ENCODE results near the gene GOLT1A. TPM values are rescaled to one million over a fixed set of nuclear protein-coding genes. Genes with fewer than 3 reads are reported as not detected.
A peak's percentile ranks its signal among the peaks of the same experiment; 100 is the strongest.

Gene GOLT1A
- total RNA-seq, 1 donor from 2014 or later: 0.50 TPM

GRCh38 chr1:204256531-204256930, 42.7 kb upstream of the GOLT1A start:
- no peak for FAIRE-seq
- peaks cover 13% of the 10 kb centered on the region for H3K4me1 Mint-ChIP-seq (ENCODE audit: low read depth, unreplicated experiment)
- H3K4me3 ChIP-seq (ENCODE audit: insufficient read depth, low read depth, low read length): no peak overlapping the region
- no peak overlapping the region for H3K27ac ChIP-seq (ENCODE audit: low read depth, low read length)
- no peaks in the 10 kb centered on the region for H3K36me3 Mint-ChIP-seq (ENCODE audit: low read depth, unreplicated experiment)
- H3K27me3 Mint-ChIP-seq (ENCODE audit: low read depth, unreplicated experiment): peaks cover 24% of the 10 kb centered on the region
- no peaks in the 10 kb centered on the region for H4K20me1 ChIP-seq (ENCODE audit: insufficient read depth, low read length)
- H2AFZ ChIP-seq (ENCODE audit: low read depth, low read length): no peak overlapping the region
- H3K4me3 Mint-ChIP-seq (ENCODE audit: unreplicated experiment): no peak overlapping the region
- H3K4me2 ChIP-seq (ENCODE audit: low read length): no peak overlapping the region
- no peaks in the 10 kb centered on the region for H3K79me2 ChIP-seq (ENCODE audit: insufficient read depth, low read length)
- no peak for TF ChIP-seq CTCF (IDR thresholded peaks at IDR 0.05; ENCODE audit: insufficient read depth, low read depth, low read length)
- no peak for TF ChIP-seq EZH2 (IDR thresholded peaks at IDR 0.05; ENCODE audit: insufficient read depth, low read length)
- H3K9me3 ChIP-seq (ENCODE audit: insufficient read depth, low read depth, low read length): no peaks in the 10 kb centered on the region
- no peaks in the 10 kb centered on the region for H3K27me3 ChIP-seq (ENCODE audit: insufficient read depth, low read length)
- no peak overlapping the region for H3K27ac Mint-ChIP-seq (ENCODE audit: unreplicated experiment)
- H3K9ac ChIP-seq (ENCODE audit: low read length): no peak overlapping the region
- no peak for DNase-seq (ENCODE audit: low read depth)
- H3K36me3 ChIP-seq (ENCODE audit: insufficient read depth, low read length): no peaks in the 10 kb centered on the region
- H3K9me3 Mint-ChIP-seq (ENCODE audit: unreplicated experiment): no peaks in the 10 kb centered on the region
- peaks cover 7% of the 10 kb centered on the region for H3K4me1 ChIP-seq (ENCODE audit: insufficient read depth, low read length)

- no peak for FAIRE-seq
- peaks cover 29% of the 10 kb centered on the region for H3K27me3 Mint-ChIP-seq (ENCODE audit: low read depth, unreplicated experiment)
These were observed 42.2 kb upstream of the GOLT1A start for GRCh38 chr1:204255966-204256365.

More at GRCh38 chr1:204255966-204256365, 42.2 kb upstream of the GOLT1A start:
- Histone ChIP-seq H2AFZ (ENCODE audit: low read depth, low read length) (peak overlapping the region; percentile 31), H3K9me3 (ENCODE audit: insufficient read depth, low read depth, low read length) (no peaks in the 10 kb centered on the region), H3K4me1 (ENCODE audit: insufficient read depth, low read length) (peaks cover 7% of the 10 kb centered on the region), H3K27me3 (ENCODE audit: insufficient read depth, low read length) (no peaks in the 10 kb centered on the region), H3K36me3 (ENCODE audit: insufficient read depth, low read length) (no peaks in the 10 kb centered on the region), H3K27ac (ENCODE audit: low read depth, low read length) (no peak overlapping the region), H3K9ac (ENCODE audit: low read length) (no peak overlapping the region), H3K4me3 (ENCODE audit: insufficient read depth, low read depth, low read length) (no peak overlapping the region), H4K20me1 (ENCODE audit: insufficient read depth, low read length) (no peaks in the 10 kb centered on the region), H3K79me2 (ENCODE audit: insufficient read depth, low read length) (no peaks in the 10 kb centered on the region), H3K4me2 (ENCODE audit: low read length) (no peak overlapping the region)
- Mint-ChIP-seq H3K36me3 (ENCODE audit: low read depth, unreplicated experiment) (no peaks in the 10 kb centered on the region), H3K4me3 (ENCODE audit: unreplicated experiment) (no peak overlapping the region), H3K9me3 (ENCODE audit: unreplicated experiment) (no peaks in the 10 kb centered on the region), H3K4me1 (ENCODE audit: low read depth, unreplicated experiment) (peaks cover 13% of the 10 kb centered on the region), H3K27ac (ENCODE audit: unreplicated experiment) (peak overlapping the region; percentile 62)
- TF ChIP-seq EZH2 (IDR thresholded peaks at IDR 0.05; ENCODE audit: insufficient read depth, low read length) (no peak), CTCF (IDR thresholded peaks at IDR 0.05; ENCODE audit: insufficient read depth, low read depth, low read length) (no peak)
- DNase-seq (ENCODE audit: low read depth): peak; percentile 19

Data from astrocyte (in vitro differentiated cells and primary cell).